GM12892 (cell line): ENCODE data around the gene STARD10.

Experiments used
- POLR2A ChIP-seq: IDR thresholded peaks from 2 replicates; pipeline ENCODE4 v1.6.1; 2011; ENCODE audit warnings: low read depth, low read length, control low read depth
- POLR2AphosphoS5 ChIP-seq: IDR thresholded peaks from 2 replicates; pipeline ENCODE4 v1.6.1; 2011; ENCODE audit warnings: low read depth, low read length, control low read depth
- TAF1 ChIP-seq: IDR thresholded peaks from 2 replicates; pipeline ENCODE4 v1.6.1; 2011; ENCODE audit warnings: low read depth, mild to moderate bottlenecking, control low read depth, low read length, borderline replicate concordance

- TF ChIP-seq POLR2A (no peak), TAF1 (no peak), POLR2AphosphoS5 (no peak)
Measured at GRCh38 chr11:72725724-72726028, 68.2 kb downstream of the STARD10 start.
